ENCODE data around the gene LPAR2.

GRCh38 chr19:19649155-19649554, 21.1 kb upstream of the LPAR2 start:
- TF ChIP-seq ETS1 (IDR thresholded peaks at IDR 0.05) (no peak), EZH2 (IDR thresholded peaks at IDR 0.05; ENCODE audit: low read depth, unreplicated experiment) (no peak), ZNF331 (CRISPR knock-in tag; IDR thresholded peaks at IDR 0.05; ENCODE audit: low read depth) (no peak), CTCF (conservative IDR thresholded peaks at IDR 0.05; ENCODE audit: low read depth in 2 of 2) (no peak), EZH2phosphoT487 (IDR thresholded peaks at IDR 0.05; ENCODE audit: unreplicated experiment) (no peak), REST (IDR thresholded peaks at IDR 0.05; ENCODE audit: unreplicated experiment) (no peak), POLR2AphosphoS5 (IDR thresholded peaks at IDR 0.05; ENCODE audit: low read depth) (no peak), CREB1 (CRISPR knock-in tag; IDR thresholded peaks at IDR 0.05; ENCODE audit: low read depth) (no peak), STAT1 (IDR thresholded peaks at IDR 0.05; ENCODE audit: unreplicated experiment) (no peak), NANOG (IDR thresholded peaks at IDR 0.05; ENCODE audit: borderline replicate concordance) (no peak), JUNB (IDR thresholded peaks at IDR 0.05; ENCODE audit: unreplicated experiment) (no peak), ZNF114 (CRISPR knock-in tag; IDR thresholded peaks at IDR 0.05) (no peak), ZNF462 (CRISPR knock-in tag; IDR thresholded peaks at IDR 0.05) (no peak)

Data from GM23338 (cell line).